ENCODE measurements around the gene SLC6A3.
"Not testable (repeated sequence)": the region's sequence is repeated elsewhere in the genome, so short reads cannot be mapped to it uniquely, and the experiment has no call there.

The SLC6A3 gene

DNA sequence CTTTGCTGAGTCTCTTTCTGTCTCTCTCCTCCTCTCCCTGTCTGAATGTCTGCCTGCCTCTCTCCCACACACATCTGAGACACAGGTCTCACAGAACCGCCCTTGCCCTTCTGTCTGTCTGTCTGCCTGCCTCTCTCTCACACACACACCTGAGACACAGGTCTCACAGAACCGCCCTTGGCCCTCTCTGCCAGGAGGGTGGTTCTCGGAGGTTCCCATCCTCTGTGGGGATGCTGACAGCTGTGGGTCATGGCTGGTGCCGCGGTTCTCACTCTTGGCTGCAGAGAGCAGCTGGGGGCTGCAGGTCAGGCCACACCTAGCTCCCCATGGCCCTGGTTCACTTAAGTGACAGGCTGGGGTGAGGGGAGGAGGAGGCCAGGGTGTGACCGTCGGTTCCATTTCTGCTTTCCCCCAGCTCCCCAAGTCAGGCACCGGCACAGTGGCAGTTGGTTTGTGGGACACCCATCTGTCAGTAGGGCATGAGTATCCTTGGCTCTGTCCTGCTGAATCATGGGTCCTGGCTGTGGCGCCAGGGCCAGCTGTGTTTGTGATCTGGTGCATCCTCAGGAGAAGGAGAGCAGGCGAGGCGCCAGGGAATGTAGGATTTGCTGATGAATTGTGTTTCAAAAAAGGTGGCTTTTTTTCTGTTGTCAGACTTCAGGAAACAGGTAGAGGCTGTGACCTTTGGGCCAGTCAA lies 58.0 kb downstream of the SLC6A3 start:
- DNase-seq (ENCODE audit: low spot score): no peak

DNA sequence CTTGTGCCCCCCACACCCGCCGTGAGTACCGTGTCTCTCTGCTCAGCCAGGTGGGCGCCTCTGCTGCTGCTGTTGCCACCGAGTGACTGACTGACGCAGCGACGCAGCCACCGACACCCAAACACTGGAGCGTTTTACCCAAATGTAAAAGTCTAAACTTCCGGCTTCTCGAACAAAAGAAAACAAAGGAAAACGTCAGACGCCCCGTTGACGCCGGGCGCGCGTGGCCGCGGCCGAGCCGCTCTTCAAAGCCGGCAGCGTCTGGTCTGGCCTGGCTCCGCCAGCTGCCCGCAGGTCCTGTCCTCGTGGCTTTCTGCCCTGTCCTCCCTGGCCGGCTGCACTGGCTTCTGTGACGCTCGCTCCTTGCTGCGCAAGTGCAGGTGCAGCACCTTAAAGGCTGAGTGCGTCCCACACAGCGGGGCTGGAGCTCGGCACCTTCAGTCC lies 58.9 kb downstream of the SLC6A3 start:
- peak; percentile 33 for DNase-seq (ENCODE audit: low spot score)

DNA sequence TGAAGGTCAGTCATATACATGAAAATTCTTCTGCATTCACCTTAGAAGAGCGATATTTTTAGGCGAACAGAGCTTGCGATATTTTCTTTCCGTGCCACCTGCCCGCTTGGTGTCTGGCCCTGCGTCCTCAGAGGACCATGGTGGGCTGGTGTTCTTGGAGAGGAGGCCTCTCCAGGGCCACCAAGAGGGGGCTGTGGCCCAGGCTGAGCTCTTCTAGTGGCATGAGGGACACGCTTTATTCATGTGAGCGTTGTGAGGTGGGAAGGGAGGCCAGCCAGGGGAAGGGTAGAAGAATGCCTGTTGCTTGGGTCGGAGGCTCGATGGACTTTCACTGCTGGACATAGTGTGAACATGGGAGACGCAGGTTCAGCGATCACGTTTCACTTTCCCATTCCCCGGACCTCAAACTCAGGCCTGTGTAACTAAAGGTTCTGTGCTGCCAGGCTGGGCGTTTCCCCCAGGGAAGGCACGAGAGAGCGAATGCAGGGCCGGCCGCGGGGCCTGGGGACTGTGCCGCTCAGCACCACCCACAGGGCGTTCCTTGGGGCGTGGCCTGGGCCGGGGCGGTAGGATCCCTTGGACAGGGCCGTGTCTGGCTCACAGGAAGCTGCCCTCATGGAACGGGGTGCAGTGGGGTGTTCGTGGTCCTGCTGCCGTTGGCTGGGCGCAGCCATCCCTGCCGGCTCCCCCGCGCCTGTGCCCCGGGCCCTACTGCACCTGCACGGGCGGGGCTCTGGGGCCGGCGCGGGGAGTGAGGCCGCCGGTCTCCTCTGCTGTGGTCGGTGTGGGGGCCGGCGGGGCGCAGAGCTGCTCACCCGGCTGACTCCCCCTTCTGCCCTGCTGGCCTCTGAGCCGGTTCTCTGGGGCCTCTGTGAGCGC lies 59.6 kb downstream of the SLC6A3 start:
- DNase-seq (ENCODE audit: low spot score): peak; percentile 88

DNA sequence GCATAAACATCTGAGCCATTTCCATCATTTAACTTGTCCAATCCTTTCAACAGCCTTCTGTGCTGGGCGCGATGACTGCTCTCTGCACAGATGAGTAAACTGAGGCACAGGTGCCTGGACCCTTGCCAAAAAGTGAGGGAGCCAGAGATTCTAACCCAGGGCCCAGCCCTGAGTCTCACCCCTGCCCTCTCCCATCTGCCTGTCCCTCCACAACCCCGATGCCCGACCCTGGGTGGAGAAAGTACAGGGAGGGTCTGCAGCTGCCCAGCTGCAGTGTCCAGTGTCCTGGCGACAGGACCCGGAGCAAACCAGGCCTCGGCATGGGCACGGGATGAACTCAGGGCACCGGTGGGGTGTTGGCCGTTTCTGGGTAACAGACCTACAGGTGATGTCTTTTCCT lies 60.7 kb downstream of the SLC6A3 start:
- DNase-seq (ENCODE audit: low spot score): no peak

DNA sequence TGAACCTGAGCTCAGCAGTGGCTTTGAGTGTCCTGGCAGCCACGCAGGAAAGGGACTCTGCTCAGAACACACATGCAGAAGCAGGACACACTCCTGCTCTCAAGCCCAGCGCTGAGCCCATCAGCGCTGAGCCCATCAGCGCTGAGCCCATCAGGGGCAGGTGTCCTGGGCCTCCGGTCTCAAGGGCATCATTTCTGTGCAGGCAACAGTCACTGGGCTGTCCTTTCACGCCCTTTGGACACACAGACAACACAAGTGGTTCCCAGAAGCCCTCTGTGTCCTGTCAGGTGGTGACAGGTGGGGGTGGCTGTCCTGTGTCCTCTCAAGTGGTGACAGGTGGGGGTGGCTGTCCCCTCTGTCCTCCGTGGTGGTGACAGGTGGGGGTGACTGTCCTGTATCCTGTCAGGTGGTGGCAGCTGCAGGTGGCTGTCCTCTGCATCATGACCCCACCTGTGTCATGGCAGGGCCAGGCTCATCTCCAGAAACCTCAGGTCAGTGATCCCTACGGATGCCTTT lies 61.3 kb downstream of the SLC6A3 start:
- no peak for DNase-seq (ENCODE audit: low spot score)

DNA sequence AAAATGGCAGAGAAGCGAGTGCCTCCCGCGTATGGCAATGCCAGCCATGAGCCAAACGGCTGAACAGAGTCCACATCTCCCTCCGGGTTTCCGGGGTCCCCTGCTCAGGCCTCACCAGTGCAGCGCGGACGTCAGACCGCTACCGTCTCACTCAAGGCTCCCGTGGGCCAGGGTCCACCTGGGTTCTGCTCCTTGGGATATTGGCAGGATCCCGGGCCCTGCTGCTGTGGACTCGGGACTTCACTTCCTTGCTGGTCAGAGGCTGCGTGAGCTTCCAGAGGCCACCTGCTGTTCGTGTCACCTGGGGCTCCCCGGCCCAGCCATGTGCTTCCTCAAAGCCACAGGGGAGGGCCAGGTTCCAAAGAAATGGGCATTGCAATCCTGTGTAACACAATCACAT lies 61.9 kb downstream of the SLC6A3 start:
- DNase-seq (ENCODE audit: low spot score): no peak

DNA sequence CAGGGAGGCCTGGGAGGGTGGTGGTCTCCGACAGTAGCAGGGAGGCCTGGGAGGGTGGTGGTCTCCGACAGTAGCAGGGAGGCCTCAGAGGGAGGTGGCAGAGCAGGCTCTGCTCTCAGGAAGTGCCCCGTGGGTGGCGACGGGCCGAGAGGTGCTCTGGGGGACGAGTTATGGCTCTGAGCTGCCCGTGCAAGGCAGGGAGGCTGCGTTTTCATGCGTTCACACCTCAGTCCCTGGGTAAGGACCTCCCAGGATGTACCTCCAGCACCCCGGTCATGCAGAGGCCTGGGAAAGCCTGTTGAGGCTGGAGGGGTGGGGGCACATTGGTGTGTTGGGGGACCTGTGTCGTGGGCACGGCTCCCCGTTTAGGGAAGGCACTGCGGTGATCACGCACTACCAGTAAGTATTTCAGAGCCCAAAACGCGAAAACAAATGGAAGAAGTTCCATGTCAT lies 63.0 kb downstream of the SLC6A3 start:
- no peak for DNase-seq (ENCODE audit: low spot score)

DNA sequence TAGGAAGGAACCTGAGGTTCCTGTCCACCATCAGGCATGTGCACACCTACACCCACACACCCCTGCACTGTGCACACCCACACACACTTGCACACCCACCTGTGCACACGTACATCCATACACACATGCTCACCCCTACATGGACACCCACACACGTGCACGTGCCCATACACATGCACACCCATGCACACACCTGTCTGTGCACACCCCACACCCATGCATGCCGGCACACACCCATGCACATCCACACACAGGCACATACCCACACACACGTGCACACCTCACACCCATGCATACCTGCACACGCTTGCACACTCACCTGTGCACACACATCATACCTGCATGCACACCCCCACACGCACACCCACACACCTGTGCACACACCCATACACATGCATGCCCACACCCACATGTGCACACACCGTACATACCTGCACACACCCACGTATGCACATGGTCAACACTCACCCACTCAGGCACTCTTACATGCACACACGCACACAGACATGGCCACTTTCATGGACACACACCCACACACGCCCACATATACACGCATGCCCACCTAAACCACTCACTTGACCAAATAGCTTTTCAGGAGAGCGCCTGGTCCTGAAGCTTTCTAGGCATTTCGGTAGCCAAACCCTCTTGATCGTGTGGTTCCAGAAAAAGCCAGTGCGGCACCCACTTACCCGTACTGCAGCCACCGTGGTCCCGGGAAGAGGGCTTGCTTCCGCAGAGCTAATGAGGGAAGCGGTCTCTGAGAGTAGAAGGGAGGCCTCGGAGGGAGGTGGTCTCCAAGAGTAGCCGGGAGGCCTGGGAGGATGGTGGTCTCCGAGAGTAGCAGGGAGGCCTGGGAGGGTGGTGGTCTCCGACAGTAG lies 63.6 kb downstream of the SLC6A3 start:
- DNase-seq (ENCODE audit: low spot score): no peak

DNA sequence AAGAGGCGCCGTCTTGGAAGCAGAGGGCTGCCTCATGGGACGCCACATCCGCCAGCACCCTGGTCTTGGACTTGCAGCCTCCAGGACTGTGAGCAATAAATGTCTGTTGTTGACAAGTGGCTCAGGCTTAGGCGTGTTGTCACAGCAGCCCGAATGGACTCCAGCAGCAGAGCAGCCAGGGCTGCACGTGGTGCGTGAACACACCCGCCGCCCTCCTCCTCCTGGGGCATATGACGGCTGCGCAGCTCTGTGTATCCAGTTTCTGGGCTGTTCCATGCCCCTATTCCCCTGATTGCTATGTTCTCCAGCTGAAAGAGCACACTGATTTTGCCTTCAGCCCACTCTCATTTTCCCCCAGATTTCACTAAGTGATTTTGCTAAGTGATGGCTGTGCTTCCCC lies 64.3 kb downstream of the SLC6A3 start:
- no peak for DNase-seq (ENCODE audit: low spot score)

DNA sequence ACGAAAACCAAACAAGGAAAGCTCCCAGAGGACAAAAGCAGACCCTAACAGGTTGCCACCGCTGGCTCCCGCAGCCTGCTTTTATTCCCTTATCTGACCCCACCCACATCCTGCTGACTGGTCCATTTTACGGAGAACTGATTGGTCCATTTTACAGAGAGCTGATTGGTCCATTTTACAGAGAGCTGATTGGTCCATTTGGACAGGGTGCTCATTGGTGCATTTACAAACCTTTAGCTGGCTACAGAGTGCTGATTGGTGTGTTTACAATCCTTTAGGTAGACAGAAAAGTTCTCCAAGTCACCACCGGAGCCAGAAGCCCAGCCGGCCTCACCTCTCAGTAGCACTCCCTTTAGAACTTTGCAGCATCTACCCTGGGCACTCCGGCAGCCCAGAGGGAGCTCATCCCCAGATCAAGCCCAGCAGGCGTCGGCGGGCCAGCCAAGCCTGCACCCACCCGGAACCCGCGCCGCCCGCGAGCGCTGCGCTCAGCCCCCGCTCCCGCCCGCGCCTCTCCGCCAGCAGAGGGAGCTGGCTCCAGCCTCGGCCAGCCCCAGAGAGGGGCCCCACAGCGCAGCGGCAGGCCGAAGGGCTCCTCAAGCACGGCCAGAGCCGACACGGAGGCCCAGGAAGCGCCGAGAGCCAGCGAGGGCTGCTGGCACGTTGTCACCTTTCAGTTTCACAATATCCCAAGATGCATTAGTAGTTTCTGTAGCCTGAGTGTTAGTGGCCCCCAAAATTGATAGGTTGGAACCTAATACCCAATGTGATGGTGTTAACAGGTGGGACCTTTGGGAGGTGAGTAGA lies 65.0 kb downstream of the SLC6A3 start:
- DNase-seq (ENCODE audit: low spot score): peak; percentile 47

DNA sequence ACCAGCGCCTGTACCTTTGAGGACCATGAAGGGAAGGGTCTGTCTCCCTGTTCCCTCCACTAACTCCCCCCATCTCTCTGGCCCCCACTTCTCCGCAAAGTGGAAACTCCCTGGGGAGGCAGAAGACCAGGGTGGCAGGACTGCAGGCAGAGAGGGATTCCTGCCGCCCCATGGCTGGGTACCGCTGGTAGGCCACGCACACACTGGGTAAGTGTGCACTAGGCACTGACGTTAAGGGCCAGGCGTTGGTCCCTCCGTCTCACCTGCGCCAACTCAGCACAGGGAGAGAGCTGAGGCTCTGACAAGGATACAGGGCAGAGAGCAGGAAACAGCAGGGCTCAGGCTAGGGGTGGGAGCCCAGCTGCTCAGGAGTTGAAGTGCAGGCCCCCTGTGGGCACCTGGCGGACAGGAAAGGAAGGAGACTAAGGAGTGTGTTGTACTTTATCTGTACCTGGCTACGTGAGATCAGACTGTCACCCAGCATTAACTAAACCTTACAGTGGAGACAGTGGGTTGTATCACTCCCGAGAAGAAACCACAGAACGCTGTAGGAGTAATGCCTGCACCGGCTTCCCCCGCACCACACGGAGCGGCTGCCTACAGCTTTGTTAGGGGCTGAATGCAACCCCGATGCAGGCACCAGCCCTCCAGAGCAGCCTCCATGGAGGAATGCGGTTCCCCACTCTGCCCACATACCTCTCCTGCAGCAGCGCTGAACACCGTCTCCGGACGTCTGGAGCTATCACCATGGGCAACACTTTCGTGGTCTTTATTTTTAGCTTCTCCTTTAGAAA lies 66.2 kb downstream of the SLC6A3 start:
- no peak for DNase-seq (ENCODE audit: low spot score)

DNA sequence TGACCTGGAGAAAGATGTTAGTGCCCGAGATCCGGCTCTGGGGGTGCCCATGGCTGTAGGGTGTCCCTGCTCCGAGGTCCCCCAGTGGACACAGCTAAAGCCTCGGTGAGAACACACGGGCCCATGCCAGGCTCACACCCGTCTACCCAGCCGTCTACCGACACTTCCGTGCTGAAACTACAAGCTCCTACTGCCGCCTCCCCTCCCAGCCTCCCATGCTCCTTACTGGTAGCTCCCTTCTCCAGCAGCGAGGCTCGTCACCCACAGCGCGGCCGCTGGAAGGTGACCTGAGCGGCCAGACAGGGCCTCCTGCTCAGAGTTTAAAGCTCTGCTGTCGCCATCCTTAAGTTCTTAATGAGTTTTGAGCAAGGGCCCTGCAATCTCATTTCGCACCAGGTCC lies 67.1 kb downstream of the SLC6A3 start:
- no peak for DNase-seq (ENCODE audit: low spot score)

DNA sequence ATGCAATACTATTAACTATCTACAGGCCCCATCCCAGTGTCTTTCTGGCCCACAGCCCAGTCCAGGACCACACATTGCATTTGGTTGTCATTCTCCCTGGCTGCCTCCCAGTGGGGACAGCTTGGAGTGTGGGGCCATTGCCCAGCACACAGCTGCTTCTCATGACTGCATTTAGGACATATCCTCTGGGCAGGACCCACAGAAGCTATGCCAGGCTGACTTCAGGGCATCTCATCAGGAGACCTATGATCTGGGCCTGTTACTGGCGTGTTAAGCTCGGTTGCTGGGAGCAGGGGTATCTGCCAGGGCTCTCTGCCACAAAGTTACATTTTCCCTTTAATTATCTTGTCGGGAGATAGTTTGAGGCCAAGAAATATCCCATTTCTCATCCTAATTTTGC lies 68.3 kb downstream of the SLC6A3 start:
- DNase-seq (ENCODE audit: low spot score): no peak

DNA sequence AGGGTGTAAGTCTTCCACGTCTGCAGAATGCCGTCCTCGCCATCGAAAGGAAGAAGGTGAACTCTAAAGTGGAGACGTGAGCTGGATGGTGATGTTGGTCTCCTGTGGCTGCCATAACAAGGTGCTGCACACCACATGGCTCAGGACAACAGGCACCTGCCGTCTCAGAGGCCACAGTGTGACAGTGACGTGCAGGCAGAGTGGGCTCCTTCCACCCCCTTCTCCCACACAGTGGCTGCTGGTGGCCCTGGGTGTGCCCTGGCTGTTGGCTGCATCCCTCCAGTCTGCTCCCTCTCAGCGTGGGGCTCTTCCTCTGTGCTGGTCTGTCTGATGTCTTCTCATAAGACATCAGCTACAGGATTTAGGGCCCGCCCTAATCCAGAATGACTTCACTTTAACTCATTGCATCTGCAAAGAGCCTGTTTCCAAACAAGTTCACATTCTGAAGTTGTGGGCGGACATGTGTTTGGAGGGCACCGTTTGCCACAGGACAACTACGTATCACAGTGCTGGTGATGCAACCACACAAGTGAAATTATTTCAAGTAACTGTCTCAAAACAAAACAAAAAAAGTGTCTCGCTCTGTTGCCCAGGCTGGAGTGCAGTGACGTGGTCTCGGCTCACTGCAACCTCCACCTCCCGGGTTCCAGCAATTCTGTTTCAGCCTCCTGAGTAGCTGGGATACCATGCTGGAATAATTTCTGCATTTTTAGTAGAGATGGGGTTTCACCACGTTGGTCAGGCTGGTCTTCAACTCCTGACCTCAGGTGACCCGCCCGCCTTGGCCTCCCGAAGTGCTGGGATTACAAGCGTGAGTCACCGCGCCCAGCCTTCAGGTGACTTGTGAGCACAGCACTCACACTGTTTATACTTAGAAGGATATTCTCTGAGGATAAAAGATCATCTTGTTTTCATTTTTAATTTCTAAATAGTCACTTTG lies 69.1 kb downstream of the SLC6A3 start:
- DNase-seq (ENCODE audit: low spot score): no peak

DNA sequence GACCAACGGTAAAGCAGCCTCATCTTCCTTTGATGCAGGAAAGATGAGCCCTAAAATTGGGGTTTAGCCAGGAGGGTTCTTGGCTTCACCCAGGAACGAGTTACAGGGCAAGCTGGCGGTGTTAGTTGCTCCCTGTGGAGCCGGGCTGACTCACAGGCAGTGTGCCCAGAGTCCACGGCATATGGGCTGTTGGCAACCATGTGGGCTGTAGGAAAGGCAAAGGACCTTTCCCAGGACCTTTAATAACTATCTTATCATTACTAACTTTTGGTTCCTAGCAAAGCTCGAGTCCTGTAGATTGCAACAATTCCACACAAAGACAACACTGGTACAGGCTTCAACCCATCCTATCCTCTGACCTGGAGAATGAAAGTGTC lies 70.6 kb downstream of the SLC6A3 start:
- no peak for DNase-seq (ENCODE audit: low spot score)

DNA sequence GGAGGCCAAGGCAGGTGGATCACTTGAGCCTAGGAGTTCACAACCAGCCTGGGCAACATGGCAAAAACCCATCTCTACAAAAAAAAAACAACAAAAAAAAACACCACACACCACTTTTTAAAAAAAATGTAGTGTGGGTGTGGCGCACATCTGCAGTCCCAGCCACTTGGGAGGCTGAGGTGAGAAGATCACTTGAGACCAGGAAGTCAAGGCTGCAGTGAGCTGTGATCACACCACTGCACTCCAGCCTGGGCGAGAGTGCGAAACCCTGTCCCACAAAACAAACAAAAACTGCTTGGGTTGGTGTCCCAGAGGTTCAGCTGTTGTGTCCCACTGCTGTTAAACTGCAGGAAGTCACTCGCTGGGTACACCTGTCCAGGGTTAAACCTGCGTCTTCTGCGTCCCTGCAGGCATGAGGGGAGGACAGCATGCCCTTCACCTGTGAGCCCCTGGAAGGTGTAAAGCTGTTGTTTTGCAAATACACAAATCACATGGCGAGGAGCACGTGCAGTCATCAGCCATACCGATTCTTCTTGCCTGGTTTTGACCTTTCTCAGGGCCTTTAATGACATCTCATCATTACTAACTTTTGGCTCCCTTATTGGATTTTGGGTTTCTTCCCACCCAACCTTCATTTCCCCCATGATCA lies 71.1 kb downstream of the SLC6A3 start:
- DNase-seq (ENCODE audit: low spot score): no peak

DNA sequence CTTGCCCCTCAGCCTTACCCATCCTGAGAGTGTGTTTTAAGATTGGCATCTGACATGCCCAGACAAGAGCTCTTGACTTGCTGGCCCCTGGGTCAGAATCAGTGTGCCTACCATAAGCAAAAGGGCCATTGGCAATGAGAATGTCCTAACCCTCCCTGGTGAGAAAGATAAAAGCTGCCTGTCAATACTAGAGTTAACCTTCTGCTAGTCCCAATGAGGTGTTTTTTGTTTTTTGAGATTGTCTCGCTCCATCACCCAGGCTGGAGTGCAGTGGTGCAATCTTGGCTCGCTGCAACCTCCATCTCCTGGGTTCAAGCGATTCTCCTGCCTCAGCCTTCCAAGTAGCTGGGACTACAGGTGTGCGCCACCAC lies 73.3 kb downstream of the SLC6A3 start:
- not testable (repeated sequence) for DNase-seq (ENCODE audit: low spot score)

DNA sequence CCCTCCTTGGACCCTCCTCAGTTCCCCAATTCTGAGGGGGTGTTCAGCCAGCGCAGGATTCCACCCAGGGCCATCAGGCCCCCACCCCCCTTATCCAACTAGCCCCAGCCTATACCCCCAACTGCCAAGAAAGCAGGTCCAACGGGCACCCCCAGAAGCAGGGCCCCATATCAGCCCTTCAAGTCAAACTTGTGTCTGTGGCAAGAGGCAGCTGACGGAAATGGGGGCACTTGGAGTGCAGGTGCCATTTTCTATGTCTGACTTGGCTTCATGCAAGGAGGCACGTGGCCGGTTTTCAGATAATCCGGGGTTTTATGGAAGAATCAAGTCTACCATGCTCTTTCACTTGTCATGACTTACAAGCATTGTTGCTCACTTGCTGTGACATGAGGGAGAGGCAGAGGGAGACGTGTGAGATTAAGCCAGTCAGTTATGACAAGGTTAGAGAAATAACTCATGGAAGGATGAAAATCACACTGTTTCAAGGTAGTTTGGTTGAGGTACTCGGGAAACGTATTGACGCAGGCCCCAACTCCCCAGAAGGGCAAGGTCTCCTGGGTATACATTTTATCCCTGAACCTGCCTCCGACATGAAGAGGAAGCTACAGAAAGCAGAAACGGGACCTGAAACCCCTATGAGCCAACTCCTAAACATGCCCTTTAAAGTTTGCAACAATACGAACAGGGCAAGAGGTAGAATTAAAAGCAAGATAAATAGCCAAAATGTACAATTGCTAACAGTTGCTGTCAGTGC lies 73.8 kb downstream of the SLC6A3 start:
- no peak for DNase-seq (ENCODE audit: low spot score)
